Nephron progenitor cell (in vitro differentiated cells): Measurements from ENCODE around the gene NOD2.

Experiments used
- DNase-seq: peaks from one replicate; pipeline ENCODE4 v3.0.0; 2021
- H3K27ac Mint-ChIP-seq: 2 replicates; pipeline ENCODE4 v1.8.0; 2021; ENCODE audit warnings: mild to moderate bottlenecking, moderate library complexity, mixed read lengths
- H3K27me3 Mint-ChIP-seq: 2 replicates; pipeline ENCODE4 v1.8.0; 2021; ENCODE audit warnings: mild to moderate bottlenecking, low read depth, mixed read lengths; ENCODE audit not compliant: poor library complexity
- H3K36me3 Mint-ChIP-seq: 2 replicates; pipeline ENCODE4 v1.8.0; 2021; ENCODE audit warnings: low read depth, mixed read lengths
- H3K4me1 Mint-ChIP-seq: 2 replicates; pipeline ENCODE4 v1.8.0; 2021; ENCODE audit warnings: mixed read lengths
- H3K4me3 Mint-ChIP-seq: 2 replicates; pipeline ENCODE4 v1.8.0; 2021; ENCODE audit warnings: mild to moderate bottlenecking, moderate library complexity, mixed read lengths
- H3K9me3 Mint-ChIP-seq: 2 replicates; pipeline ENCODE4 v1.8.0; 2021; ENCODE audit warnings: mild to moderate bottlenecking, moderate library complexity, mixed read lengths
- TF ChIP-seq, protein P1 (sequence below): fragments of 200-600 bp; sonication (generic); IDR thresholded peaks from 2 replicates; pipeline ENCODE4 v1.5.0; 2021; ENCODE audit warnings: antibody characterized with exemption

The NOD2 gene

GRCh38 chr16:50781043-50781442 is 87.6 kb downstream of the NOD2 start:
- Mint-ChIP-seq H3K27ac (no peak overlapping the region), H3K9me3 (no peaks in the 10 kb centered on the region), H3K4me3 (no peak overlapping the region), H3K27me3 (no peaks in the 10 kb centered on the region), H3K36me3 (peaks cover 43% of the 10 kb centered on the region), H3K4me1 (no peaks in the 10 kb centered on the region)
- DNase-seq = no peak
- TF ChIP-seq, protein P1, sequence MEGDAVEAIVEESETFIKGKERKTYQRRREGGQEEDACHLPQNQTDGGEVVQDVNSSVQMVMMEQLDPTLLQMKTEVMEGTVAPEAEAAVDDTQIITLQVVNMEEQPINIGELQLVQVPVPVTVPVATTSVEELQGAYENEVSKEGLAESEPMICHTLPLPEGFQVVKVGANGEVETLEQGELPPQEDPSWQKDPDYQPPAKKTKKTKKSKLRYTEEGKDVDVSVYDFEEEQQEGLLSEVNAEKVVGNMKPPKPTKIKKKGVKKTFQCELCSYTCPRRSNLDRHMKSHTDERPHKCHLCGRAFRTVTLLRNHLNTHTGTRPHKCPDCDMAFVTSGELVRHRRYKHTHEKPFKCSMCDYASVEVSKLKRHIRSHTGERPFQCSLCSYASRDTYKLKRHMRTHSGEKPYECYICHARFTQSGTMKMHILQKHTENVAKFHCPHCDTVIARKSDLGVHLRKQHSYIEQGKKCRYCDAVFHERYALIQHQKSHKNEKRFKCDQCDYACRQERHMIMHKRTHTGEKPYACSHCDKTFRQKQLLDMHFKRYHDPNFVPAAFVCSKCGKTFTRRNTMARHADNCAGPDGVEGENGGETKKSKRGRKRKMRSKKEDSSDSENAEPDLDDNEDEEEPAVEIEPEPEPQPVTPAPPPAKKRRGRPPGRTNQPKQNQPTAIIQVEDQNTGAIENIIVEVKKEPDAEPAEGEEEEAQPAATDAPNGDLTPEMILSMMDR = peak; percentile 17

DNA sequence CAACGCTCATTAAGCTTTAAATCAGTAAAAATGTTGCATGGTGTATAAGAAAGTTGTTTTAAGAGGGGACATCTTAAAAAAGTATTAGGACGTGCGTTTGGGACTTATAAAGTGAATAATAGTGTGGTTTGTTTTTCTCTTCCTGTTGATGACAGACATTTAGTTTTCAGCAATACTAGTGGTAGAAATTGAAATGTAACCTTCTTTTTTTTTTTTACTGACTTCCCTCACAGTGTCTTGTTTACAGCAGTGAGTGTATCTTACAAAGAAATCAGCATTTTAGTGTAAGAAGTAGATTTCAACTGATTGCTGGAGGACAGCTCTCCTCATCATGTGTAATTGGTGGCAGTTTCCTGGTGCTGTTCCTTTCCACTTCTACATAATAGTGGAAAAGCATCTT is 88.1 kb downstream of the NOD2 start:
- no peak overlapping the region for H3K4me3 Mint-ChIP-seq
- no peaks in the 10 kb centered on the region for H3K9me3 Mint-ChIP-seq
- H3K36me3 Mint-ChIP-seq = peaks cover 48% of the 10 kb centered on the region
- DNase-seq = no peak
- H3K27me3 Mint-ChIP-seq = no peaks in the 10 kb centered on the region
- TF ChIP-seq, protein P1 = no peak
- no peak overlapping the region for H3K27ac Mint-ChIP-seq
- no peaks in the 10 kb centered on the region for H3K4me1 Mint-ChIP-seq
